OCI-LY3 (cell line): ENCODE measurements around the gene LITAF.

ENCODE experiments used
- H2AFZ ChIP-seq: fragments of 200-600, 300-600 bp; shearing (Covaris generic); 2 replicates; pipeline ENCODE4 v1.6.0; 2014; ENCODE audit warnings: antibody characterized with exemption, low read depth, low read length
- H3K27ac ChIP-seq: fragments of 200-600, 300-600 bp; sonication (generic); 2 replicates; pipeline ENCODE4 v1.5.1; 2014; ENCODE audit warnings: mild to moderate bottlenecking, low read length, moderate library complexity, mixed read lengths
- H3K27me3 ChIP-seq: fragments of 200-600, 300-600 bp; sonication (generic); 2 replicates; pipeline ENCODE4 v1.6.1; 2014; ENCODE audit warnings: low read depth, low read length, mixed read lengths
- H3K36me3 ChIP-seq: fragments of 200-600, 300-600 bp; sonication (generic); replicated peaks from 2 replicates; pipeline ENCODE3; 2014; ENCODE audit warnings: low read depth, low read length, mixed read lengths
- H3K4me1 ChIP-seq: fragments of 300-600, 200-600 bp; sonication (generic); 2 replicates; pipeline ENCODE4 v1.6.1; 2014; ENCODE audit warnings: low read length, mixed read lengths
- H3K4me2 ChIP-seq: fragments of 200-600, 300-600 bp; sonication (generic); 2 replicates; pipeline ENCODE4 v1.6.1; 2014; ENCODE audit warnings: low read length, mixed read lengths
- H3K4me3 ChIP-seq: fragments of 300-600, 200-600 bp; sonication (generic); 2 replicates; pipeline ENCODE4 v1.5.1; 2014; ENCODE audit warnings: antibody characterized with exemption, mild to moderate bottlenecking, low read length, moderate library complexity
- H3K79me2 ChIP-seq: fragments of 300-600, 200-600 bp; shearing (Covaris generic); 2 replicates; pipeline ENCODE4 v1.6.1; 2014; ENCODE audit warnings: mild to moderate bottlenecking, low read length, mixed read lengths
- H3K9ac ChIP-seq: fragments of 300-600, 200-600 bp; shearing (Covaris generic); 2 replicates; pipeline ENCODE4 v1.6.0; 2014; ENCODE audit warnings: mild to moderate bottlenecking, low read length, moderate library complexity
- H3K9me3 ChIP-seq: fragments of 200-600, 300-600 bp; shearing (Covaris generic); 2 replicates; pipeline ENCODE4 v1.6.1; 2014; ENCODE audit warnings: low read length, mixed read lengths; ENCODE audit not compliant: insufficient read depth
- H4K20me1 ChIP-seq: fragments of 200-600, 300-600 bp; sonication (generic); 2 replicates; pipeline ENCODE4 v1.6.1; 2016; ENCODE audit warnings: low read length, mixed read lengths; ENCODE audit not compliant: insufficient read depth
- EZH2phosphoT487 ChIP-seq: fragments of 200-600 bp; shearing (Covaris generic); IDR thresholded peaks from 2 replicates; pipeline ENCODE4 v1.6.1; 2018; ENCODE audit warnings: antibody characterized with exemption, mixed run types, low read depth
- TF ChIP-seq, protein P1 (sequence below): fragments of 200-600, 300-600 bp; sonication (generic); IDR thresholded peaks from 2 replicates; pipeline ENCODE4 v1.5.1; 2014; ENCODE audit warnings: antibody characterized with exemption, low read length, low read depth

LITAF gene

DNA sequence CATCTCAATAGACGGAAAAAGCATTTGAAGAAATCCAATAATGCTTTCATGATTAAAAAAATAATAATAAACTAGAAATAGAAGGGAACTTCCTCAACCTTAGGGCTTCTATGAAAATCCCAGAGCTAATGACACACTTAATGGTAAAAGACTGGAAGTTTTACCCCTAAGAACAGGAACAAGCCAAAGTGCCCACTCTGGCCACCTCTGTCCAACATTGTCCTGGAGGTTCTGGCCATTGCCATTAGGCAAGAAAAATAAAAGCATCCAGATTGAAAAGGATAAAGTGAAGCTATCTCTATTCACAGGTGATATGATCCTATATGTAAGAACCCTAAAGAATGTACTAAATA, 2.5 kb upstream of the LITAF start:
- Histone ChIP-seq H3K4me3 (no peak overlapping the region), H3K4me1 (peaks cover 22% of the 10 kb centered on the region), H3K27me3 (0 out of 2 replicates have a peak, but pooled peaks cover 2% of the 10 kb centered on the region), H2AFZ (no peak overlapping the region), H3K4me2 (no peak overlapping the region), H3K79me2 (peaks cover 29% of the 10 kb centered on the region), H3K9me3 (no peaks in the 10 kb centered on the region), H3K9ac (no peak overlapping the region), H4K20me1 (peaks cover 4% of the 10 kb centered on the region; the same call in 1 of the 2 replicates), H3K36me3 (no peaks in the 10 kb centered on the region), H3K27ac (no peak overlapping the region)
- no peak for TF ChIP-seq EZH2phosphoT487
- TF ChIP-seq, protein P1, sequence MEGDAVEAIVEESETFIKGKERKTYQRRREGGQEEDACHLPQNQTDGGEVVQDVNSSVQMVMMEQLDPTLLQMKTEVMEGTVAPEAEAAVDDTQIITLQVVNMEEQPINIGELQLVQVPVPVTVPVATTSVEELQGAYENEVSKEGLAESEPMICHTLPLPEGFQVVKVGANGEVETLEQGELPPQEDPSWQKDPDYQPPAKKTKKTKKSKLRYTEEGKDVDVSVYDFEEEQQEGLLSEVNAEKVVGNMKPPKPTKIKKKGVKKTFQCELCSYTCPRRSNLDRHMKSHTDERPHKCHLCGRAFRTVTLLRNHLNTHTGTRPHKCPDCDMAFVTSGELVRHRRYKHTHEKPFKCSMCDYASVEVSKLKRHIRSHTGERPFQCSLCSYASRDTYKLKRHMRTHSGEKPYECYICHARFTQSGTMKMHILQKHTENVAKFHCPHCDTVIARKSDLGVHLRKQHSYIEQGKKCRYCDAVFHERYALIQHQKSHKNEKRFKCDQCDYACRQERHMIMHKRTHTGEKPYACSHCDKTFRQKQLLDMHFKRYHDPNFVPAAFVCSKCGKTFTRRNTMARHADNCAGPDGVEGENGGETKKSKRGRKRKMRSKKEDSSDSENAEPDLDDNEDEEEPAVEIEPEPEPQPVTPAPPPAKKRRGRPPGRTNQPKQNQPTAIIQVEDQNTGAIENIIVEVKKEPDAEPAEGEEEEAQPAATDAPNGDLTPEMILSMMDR, result no peak

DNA sequence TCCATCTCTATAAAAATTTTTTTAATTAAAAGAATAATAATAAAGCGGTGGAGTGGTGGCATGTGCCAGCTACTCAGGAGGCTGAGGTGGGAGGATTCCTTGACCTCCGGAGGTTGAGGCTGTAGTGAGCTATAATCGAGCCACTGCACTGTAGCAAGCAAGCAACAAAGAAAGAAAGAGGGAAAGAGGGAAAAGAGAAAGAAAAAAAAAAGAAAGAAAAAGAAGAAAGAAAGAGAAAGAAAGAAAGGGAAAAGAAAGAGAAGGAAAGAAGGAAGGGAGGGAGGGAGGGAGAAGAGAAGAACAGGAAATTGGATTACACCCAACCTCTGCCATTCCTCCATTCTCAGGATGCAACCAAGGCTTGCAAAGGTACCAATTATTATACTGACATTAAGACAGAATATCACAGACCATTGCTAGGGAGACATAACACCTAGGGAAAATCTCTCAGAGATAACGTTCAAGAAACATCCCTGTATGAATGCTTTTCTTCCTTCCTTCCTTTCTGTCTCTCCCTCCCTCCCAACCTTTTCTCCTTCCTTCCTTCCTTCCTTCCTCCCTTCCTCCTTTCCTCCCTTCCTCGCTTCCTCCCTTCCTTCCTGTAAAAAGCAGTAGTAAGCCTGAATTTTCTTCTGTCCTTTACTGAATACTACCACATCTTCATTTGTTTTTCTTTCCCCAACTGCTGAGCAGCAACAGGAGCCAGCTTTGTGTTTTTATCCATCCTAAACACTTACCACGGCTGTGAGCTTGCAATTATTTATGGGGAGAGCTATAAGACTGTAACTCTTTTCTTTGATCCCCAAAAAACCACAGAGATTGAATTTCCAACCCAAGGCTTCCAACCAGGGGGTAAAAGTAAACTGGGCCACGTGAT, 1.8 kb upstream of the LITAF start:
- Histone ChIP-seq H3K4me2 (no peak overlapping the region), H3K4me3 (no peak overlapping the region), H3K9me3 (no peaks in the 10 kb centered on the region), H2AFZ (no peak overlapping the region), H3K27ac (no peak overlapping the region), H3K9ac (no peak overlapping the region), H3K4me1 (peaks cover 28% of the 10 kb centered on the region), H3K36me3 (peaks cover 3% of the 10 kb centered on the region), H4K20me1 (peaks cover 10% of the 10 kb centered on the region), H3K27me3 (0 out of 2 replicates have a peak, but pooled peaks cover 2% of the 10 kb centered on the region), H3K79me2 (peaks cover 35% of the 10 kb centered on the region)
- TF ChIP-seq, protein P1, result no peak
- no peak for TF ChIP-seq EZH2phosphoT487

DNA sequence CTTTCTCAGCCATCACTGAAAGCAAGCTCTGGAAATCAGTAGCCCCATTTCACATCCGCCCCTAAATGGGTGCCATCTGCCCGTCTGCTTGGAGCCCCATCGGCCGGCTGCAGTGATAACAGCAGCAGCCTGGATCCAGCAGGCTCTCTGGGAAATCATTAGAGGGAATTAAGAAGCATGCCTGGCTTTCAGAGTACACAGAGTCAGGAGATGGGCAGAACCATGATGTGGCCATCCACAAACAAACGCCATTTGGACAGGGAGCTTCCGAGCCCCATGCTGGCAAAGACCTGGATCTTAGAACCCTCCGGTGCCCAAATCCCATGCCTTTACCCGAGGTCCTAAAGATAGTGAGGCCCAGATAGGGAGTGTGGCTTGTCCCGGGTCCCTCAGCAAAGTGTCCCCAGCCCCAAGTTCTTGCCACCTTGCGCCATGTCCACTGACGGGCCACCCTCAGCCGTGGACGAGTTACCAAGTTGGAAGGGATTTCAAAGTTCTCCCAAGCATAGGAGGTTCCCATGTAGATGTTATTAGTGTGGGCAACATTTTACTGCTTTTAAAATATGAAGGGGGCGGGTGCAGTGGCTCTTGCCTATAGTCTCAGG, 1.0 kb upstream of the LITAF start:
- H3K36me3 ChIP-seq, result peaks cover 9% of the 10 kb centered on the region
- H3K4me3 ChIP-seq, result peak overlapping the region; percentile 84
- no peaks in the 10 kb centered on the region for H3K9me3 ChIP-seq
- peak overlapping the region; percentile 57; the same call in 1 of the 2 replicates for H2AFZ ChIP-seq
- H3K27me3 ChIP-seq, result 0 out of 2 replicates have a peak, but pooled peaks cover 2% of the 10 kb centered on the region
- H3K27ac ChIP-seq, result peak overlapping the region; percentile 79
- peaks cover 36% of the 10 kb centered on the region for H3K4me1 ChIP-seq
- H3K9ac ChIP-seq, result peak overlapping the region; percentile 89
- H3K4me2 ChIP-seq, result peak overlapping the region; percentile 93
- TF ChIP-seq, protein P1, result no peak
- no peak for TF ChIP-seq EZH2phosphoT487
- H3K79me2 ChIP-seq, result peaks cover 43% of the 10 kb centered on the region
- peaks cover 18% of the 10 kb centered on the region for H4K20me1 ChIP-seq

DNA sequence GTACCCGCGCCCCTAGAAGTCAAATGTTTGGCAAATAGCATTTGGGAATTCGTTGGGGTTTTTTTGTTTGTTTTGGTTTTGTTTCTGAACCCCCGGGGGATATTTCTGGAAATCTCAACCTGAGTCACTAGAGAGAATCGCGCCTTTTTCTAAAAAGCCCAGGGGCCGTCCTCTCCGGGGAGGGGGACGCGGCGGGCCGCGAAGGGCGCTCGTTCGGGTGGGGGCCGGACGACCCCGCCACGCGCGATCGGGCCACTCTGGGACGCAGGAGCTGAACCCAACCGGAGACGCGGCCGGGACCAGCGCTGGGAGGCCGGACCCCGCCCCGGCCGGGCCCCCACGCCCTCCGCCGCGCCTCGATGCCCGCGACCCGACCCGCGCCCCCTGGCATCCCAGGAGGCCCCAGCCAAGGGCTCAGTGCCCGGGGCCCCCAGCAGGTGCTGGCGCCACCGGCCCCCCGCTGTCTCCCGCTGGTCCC, 302 bp downstream of the LITAF start:
- no peaks in the 10 kb centered on the region for H3K9me3 ChIP-seq
- H3K27ac ChIP-seq, result peak overlapping the region; percentile 79
- no peak overlapping the region for H2AFZ ChIP-seq
- H3K4me1 ChIP-seq, result peaks cover 48% of the 10 kb centered on the region
- H3K9ac ChIP-seq, result peak overlapping the region; percentile 89
- H3K79me2 ChIP-seq, result peaks cover 56% of the 10 kb centered on the region
- peaks cover 13% of the 10 kb centered on the region for H3K36me3 ChIP-seq
- TF ChIP-seq EZH2phosphoT487, result no peak
- TF ChIP-seq, protein P1, result no peak
- H3K4me2 ChIP-seq, result peak overlapping the region; percentile 84
- H3K27me3 ChIP-seq, result 0 out of 2 replicates have a peak, but pooled peaks cover 2% of the 10 kb centered on the region
- H4K20me1 ChIP-seq, result peaks cover 31% of the 10 kb centered on the region
- peak overlapping the region; percentile 84 for H3K4me3 ChIP-seq
